Measurements from ENCODE around the gene ACP7. TPM values are rescaled to one million over a fixed set of nuclear protein-coding genes. Genes with fewer than 3 reads are reported as not detected.
"Not testable (repeated sequence)": the region's sequence is repeated elsewhere in the genome, so short reads cannot be mapped to it uniquely, and the experiment has no call there.

The ACP7 gene
- total RNA-seq, 1 donor from 2014 or later = 0.31 TPM

DNA sequence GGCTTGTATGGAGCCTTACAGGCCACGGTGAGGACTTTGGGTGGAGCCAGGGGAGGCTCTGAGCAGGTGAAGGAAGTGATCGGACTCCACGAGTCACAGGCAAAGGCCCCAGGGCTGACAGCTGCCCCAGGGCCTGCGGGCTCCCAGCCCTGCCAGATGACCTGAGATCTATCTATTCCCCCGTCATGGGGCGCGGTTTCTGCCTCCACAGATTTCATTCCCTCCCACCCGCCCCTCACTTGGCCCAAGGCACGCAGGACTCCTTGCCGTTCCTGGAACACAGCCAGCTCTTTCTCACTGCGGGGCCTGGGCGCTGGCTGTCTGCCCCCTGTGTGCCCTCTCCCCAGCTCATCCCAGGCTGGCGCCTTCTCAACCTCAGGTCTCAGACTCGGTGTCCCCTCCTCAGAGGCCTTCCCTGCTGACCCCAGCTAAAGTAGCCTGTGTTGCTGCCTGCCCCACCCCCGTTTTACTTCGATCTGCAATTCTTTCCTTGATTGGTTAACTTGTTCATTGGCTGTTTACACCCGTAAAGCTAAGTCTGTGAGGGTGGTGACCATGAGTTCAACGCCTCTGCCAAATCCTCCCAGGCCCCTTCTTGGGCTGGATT is 27.5 kb downstream of the ACP7 start:
- no peaks in the 10 kb centered on the region for H3K27me3 Mint-ChIP-seq
- peak overlapping the region; percentile 24 for H3K4me3 Mint-ChIP-seq
- H3K27ac Mint-ChIP-seq = peak overlapping the region; percentile 60
- H3K4me1 Mint-ChIP-seq (ENCODE audit: unreplicated experiment) = peaks cover 5% of the 10 kb centered on the region
- H3K9me3 Mint-ChIP-seq = no peaks in the 10 kb centered on the region
- H3K36me3 Mint-ChIP-seq = no peaks in the 10 kb centered on the region
- no peak for DNase-seq (ENCODE audit: extremely low spot score, unreplicated experiment)
- TF ChIP-seq, protein P1, sequence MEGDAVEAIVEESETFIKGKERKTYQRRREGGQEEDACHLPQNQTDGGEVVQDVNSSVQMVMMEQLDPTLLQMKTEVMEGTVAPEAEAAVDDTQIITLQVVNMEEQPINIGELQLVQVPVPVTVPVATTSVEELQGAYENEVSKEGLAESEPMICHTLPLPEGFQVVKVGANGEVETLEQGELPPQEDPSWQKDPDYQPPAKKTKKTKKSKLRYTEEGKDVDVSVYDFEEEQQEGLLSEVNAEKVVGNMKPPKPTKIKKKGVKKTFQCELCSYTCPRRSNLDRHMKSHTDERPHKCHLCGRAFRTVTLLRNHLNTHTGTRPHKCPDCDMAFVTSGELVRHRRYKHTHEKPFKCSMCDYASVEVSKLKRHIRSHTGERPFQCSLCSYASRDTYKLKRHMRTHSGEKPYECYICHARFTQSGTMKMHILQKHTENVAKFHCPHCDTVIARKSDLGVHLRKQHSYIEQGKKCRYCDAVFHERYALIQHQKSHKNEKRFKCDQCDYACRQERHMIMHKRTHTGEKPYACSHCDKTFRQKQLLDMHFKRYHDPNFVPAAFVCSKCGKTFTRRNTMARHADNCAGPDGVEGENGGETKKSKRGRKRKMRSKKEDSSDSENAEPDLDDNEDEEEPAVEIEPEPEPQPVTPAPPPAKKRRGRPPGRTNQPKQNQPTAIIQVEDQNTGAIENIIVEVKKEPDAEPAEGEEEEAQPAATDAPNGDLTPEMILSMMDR (conservative IDR thresholded peaks at IDR 0.05) = no peak

GRCh38 chr19:39112338-39112890 is 28.2 kb downstream of the ACP7 start:
- TF ChIP-seq, protein P1 (conservative IDR thresholded peaks at IDR 0.05) = no peak
- H3K27ac Mint-ChIP-seq = peak overlapping the region; percentile 60
- H3K36me3 Mint-ChIP-seq = no peaks in the 10 kb centered on the region
- H3K9me3 Mint-ChIP-seq = no peaks in the 10 kb centered on the region
- no peak overlapping the region for H3K4me3 Mint-ChIP-seq
- H3K27me3 Mint-ChIP-seq = no peaks in the 10 kb centered on the region
- peaks cover 5% of the 10 kb centered on the region for H3K4me1 Mint-ChIP-seq (ENCODE audit: unreplicated experiment)
- no peak for DNase-seq (ENCODE audit: extremely low spot score, unreplicated experiment)

DNA sequence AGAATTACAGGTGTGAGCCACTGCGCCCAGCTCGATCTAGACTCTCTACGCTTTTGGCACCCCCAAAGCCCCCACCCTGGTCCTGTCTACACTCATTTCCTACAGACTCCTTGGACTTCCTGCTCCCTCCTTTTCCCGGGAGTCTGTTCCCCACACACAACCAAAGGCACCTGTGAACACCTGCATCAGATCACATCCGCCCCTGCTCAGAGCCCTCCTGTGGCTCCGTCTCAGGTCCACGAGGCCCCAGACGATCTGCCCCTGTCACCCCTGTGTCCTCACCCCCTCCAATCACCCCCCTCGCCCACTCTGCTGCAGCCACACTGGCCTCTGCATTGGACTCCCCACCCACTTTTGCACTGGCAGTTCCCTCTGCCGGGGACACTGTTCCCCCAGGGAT is 29.0 kb downstream of the ACP7 start:
- no peaks in the 10 kb centered on the region for H3K9me3 Mint-ChIP-seq
- no peak overlapping the region for H3K27ac Mint-ChIP-seq
- H3K4me1 Mint-ChIP-seq (ENCODE audit: unreplicated experiment) = peaks cover 5% of the 10 kb centered on the region
- no peak overlapping the region for H3K4me3 Mint-ChIP-seq
- no peaks in the 10 kb centered on the region for H3K36me3 Mint-ChIP-seq
- TF ChIP-seq, protein P1 (conservative IDR thresholded peaks at IDR 0.05) = no peak
- H3K27me3 Mint-ChIP-seq = no peaks in the 10 kb centered on the region
- no peak for DNase-seq (ENCODE audit: extremely low spot score, unreplicated experiment)

- Mint-ChIP-seq H3K36me3 (no peaks in the 10 kb centered on the region), H3K4me3 (no peak overlapping the region), H3K27ac (no peak overlapping the region), H3K27me3 (no peaks in the 10 kb centered on the region), H3K9me3 (no peaks in the 10 kb centered on the region), H3K4me1 (ENCODE audit: unreplicated experiment) (peaks cover 5% of the 10 kb centered on the region)
- no peak for DNase-seq (ENCODE audit: extremely low spot score, unreplicated experiment)
- TF ChIP-seq, protein P1 (conservative IDR thresholded peaks at IDR 0.05) = no peak
Observed at GRCh38 chr19:39115105-39115847, 31.1 kb downstream of the ACP7 start.

DNA sequence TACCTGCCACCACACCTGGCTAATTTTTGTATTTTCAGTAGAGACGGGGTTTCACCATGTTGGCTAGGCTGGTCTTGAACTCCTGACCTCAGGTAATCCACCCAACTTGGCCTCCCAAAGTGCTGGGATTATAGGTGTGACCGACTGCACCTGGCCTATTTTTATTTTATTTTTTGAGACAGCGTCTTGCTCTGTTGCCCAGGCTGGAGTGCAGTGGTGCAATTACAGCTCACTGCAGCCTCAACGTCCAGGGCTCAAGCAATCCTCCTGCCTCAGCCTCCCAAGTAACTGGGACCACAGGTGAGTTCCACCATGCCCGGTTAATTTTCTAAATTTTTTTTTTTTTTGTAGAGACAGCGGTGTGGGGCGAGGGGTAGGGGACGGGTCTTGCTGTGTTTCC is 32.9 kb downstream of the ACP7 start:
- DNase-seq (ENCODE audit: extremely low spot score, unreplicated experiment); H3K4me3 Mint-ChIP-seq; H3K36me3 Mint-ChIP-seq; H3K27me3 Mint-ChIP-seq; H3K9me3 Mint-ChIP-seq; H3K27ac Mint-ChIP-seq; H3K4me1 Mint-ChIP-seq (ENCODE audit: unreplicated experiment): not testable (repeated sequence)

GRCh38 chr19:39119830-39120229 is 35.7 kb downstream of the ACP7 start:
- H3K4me3 Mint-ChIP-seq = no peak overlapping the region
- peaks cover 7% of the 10 kb centered on the region for H3K27me3 Mint-ChIP-seq
- H3K36me3 Mint-ChIP-seq = no peaks in the 10 kb centered on the region
- TF ChIP-seq, protein P1 (conservative IDR thresholded peaks at IDR 0.05) = no peak
- no peak overlapping the region for H3K27ac Mint-ChIP-seq
- H3K4me1 Mint-ChIP-seq (ENCODE audit: unreplicated experiment) = peaks cover 6% of the 10 kb centered on the region
- H3K9me3 Mint-ChIP-seq = no peaks in the 10 kb centered on the region
- DNase-seq (ENCODE audit: extremely low spot score, unreplicated experiment) = no peak

Measured in type B pancreatic cell (in vitro differentiated cells).